ENCODE results near the gene HOXC11.

The HOXC11 gene

GRCh38 chr12:54014377-54015017 lies 41.6 kb downstream of the HOXC11 start:
- DNase-seq = no peak

- DNase-seq = no peak
These were observed 42.3 kb downstream of the HOXC11 start for GRCh38 chr12:54015018-54015931.

DNA sequence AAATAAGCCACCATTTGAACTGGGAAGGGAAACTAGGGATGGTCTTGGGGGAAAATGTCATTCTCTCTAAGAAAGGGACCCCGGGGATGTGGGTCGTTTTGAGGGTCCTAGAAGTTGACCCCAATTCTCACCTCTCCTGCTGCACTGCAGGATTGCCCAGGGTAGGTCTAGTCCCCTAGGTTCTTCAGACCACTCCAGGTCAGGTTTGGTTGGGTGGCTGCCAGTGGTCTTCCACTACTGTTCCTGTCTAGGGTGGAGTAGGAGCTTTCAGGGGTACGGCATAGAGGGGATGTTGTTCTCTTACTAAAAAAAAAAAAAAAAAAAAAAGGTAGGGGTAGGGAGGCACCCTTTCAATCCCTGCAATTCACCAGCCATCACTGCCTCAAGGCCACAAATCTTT lies 43.1 kb downstream of the HOXC11 start:
- DNase-seq = no peak

GRCh38 chr12:54016478-54016964 lies 43.6 kb downstream of the HOXC11 start:
- peak; percentile 67 for DNase-seq

GRCh38 chr12:54017027-54017788 lies 44.3 kb downstream of the HOXC11 start:
- DNase-seq = peak; percentile 69

GRCh38 chr12:54017878-54018467 lies 45.0 kb downstream of the HOXC11 start:
- DNase-seq = peak; percentile 94

GRCh38 chr12:54018468-54018984 lies 45.6 kb downstream of the HOXC11 start:
- no peak for DNase-seq

DNA sequence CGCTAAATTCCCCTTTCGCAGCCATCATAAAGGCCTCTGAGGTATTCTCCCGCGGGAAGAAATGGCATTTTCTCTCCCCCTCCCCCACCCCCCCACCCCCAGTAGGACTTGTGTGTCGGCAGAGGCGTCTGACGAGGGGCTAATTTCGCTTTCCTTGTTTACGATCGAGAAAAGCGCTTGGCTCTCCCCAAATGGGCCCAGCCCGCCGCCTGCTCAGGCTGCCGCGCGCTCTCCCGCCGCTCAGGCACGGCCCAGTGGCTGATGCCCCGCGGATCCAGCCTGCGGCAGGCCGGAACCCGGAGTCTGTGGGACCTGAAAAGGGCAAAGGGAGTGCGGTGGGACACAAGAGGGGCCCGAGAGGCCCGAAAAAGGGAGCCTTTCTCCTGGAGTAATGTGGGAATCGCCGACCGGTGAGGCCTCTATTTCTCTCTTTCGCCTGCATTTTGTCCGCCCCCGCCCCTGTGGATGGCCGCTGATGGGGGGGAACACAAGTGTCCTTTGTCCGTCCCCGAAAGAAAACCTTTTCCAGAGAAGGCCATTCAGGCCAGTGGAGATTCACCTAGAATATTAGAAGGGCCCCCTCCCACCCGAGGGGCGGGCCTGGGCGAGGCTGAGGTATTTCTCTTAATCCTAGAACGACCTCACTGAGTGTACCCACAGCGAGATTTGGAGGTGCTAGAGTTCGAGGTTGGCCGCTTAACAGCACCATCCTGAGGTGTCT lies 46.3 kb downstream of the HOXC11 start:
- no peak for DNase-seq

GRCh38 chr12:54019924-54020590 lies 47.1 kb downstream of the HOXC11 start:
- no peak for DNase-seq

DNA sequence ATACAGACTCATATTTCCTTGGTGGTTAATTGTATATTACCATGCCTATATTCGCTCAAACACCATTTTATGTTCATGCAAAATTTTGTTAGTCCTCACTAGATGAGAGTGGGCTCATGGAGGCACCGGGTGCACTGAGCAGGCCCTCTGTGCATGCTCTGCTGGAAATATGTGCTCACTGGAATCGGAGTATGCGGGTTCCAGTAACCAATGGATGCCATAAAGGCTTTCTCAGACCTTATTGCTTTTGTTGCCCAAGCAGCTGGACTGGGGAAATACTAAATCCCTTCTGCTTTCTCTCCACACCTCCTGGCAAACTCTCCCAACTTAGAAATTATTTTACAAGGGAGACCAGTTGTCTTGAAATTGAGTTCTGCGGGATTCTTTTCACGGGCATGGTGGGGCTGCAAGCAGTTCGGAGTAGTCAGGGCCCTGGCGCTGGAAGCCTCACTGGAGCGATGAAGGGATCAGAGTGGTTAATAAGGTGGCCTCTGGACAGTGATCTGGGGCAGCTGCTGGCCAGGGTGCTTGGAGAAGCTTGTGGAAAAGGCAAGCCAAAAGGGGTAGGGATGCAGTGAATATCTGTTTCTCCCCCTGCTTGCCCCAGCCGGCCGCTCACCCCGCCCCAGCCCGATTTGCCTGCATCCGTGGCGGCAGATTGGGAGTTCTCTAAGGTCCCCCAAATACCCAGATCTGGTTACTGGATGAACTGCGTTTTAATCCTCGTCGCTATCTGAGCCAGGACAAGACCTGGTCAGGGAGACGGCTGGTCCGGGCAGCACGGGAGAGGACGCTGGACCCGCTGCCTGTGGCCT lies 47.9 kb downstream of the HOXC11 start:
- no peak for DNase-seq

DNA sequence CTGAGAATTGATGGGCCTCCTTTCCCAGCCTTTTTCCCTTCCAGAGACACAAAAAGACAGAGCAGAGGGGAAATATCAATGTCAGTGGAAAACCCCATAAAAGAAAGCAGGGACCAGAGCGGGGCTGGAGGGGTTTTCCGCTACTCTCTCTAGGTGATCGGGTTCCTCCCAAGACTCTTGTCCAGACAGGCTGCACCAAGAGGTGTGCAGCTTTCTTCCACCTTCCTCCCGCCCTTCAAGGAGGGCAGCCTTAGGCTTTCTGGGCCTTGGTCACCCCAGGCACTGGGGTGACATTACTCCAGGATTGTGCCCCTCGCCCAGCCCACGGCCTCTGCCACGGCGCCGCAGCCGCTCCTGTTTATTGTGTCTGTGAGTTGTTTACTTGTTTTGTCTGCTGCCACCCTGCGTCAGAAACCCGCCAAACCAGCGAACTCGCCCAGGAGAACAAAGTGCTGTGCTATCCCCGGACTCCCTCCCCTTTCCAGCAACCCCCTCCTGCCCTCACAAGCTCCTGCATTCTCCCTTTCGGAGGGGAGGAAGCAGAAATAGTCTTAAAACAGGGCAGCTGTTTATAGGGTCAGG lies 48.6 kb downstream of the HOXC11 start:
- DNase-seq = no peak

- no peak for DNase-seq
These were observed 50.3 kb downstream of the HOXC11 start for GRCh38 chr12:54022960-54023884.

DNA sequence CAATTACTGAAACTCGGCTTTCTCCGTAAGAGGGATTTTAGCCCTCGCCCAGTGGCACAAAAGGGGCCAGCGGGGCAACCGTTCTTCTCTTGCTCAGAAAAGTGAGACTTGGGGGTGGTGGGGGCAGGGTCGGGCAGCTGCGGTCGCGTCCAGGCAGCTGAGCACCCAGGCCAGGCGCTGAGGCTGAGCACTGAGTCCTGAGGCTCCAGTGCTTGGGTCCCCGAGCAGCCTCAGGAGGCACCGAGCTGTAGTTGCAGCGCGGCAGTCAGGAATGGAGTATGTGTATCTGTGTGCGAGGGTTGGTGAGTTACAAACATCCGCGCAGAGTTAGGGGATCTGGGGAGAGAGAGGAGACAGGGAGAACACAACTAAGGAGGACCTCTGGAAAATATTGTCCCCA lies 51.2 kb downstream of the HOXC11 start:
- DNase-seq = no peak

- no peak for DNase-seq
These were observed 51.8 kb downstream of the HOXC11 start for GRCh38 chr12:54024581-54025305.

- DNase-seq = no peak
These were observed 52.8 kb downstream of the HOXC11 start for GRCh38 chr12:54025499-54026405.

DNA sequence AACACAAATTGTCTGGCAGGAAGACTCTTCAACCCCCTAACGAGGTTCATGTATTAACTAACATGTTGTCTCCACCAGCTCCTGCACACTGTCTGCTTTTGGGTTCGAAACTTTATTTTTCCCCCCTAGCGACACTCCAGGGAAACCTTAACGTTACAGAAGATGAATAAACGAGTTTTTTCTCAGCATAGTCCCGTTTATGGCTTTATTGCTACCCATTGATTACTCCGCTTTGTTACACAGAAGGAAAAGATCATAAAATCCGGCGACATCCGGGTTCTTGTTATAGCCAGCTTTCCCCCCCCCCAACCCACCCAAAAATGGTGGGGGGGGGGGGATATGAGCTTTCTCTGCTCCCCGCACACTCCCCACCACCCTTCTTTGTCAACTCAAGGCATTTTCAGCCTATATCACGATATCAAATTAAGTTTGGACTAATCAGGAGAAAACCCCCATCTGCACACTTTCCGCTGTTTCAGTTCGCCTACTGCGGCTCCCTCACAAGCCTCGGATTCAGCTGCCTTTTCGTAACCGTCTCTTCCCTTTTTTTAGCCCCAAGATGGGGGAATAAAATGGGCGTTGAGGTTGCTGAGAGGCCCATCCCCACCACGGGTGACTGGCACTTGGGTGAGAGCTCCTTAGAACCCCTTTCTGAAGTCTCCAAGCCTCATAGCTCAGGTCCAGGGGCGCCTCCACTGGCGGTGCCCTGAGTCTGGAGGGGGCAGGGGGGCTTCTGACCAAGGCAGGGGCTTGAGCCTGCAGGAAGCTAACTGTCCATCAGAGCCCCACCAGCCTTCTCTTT lies 53.9 kb downstream of the HOXC11 start:
- DNase-seq = no peak

All from NCI-H446 treated with DMSO at 0.1 percent for 48 hours (cell line).